Retina (tissue), 1 donor: ENCODE data around the gene FBXL7.
A peak's percentile ranks its signal among the peaks of the same experiment; 100 is the strongest.

Source experiments
- DNase-seq: peaks from one replicate; pipeline ENCODE4 v3.0.0-alpha.2; 2016

FBXL7 gene

DNA sequence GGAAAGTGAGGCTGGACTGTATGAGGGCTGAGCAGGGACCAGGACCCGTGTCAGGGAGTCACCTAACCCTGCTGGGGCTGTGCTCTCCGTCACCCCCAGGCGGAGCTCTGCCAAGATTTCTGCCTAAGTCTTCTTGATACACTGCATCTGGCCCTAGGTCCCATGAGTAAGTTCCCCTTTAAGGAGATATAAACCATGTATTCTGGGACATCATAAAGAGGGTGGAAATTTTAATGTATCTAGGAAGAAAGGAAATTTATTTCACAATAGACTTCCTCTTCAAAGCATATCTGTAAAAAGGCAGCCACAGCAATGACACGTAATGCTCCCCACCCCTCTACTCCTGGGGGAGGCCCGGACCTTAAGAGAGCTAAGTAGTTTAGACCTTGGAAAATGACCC, 183.4 kb downstream of the FBXL7 start:
- no peak for DNase-seq

- DNase-seq: no peak
These were observed 187.4 kb downstream of the FBXL7 start for GRCh38 chr5:15687401-15687800.

- DNase-seq: no peak
These were observed 189.9 kb downstream of the FBXL7 start for GRCh38 chr5:15689836-15690235.

DNA sequence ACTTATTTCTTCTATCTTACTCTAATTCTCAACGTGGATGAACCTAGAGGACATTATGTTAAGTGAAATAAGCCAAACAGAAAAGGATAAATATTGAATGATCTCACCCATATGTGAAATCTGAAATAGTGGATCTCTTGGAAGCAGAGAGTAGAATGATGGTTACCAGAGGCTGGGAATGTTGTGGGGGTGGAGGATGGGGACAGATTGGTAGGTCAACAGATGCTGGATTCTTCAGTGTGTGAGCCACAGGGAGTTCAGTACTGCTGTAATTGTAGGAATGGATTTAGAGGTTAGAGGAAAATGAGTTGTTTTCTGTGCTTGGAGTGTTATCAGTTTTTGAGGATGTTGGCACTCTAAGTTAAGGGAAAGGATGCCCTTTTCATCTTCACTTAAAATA, 190.6 kb downstream of the FBXL7 start:
- DNase-seq: no peak

- no peak for DNase-seq
These were observed 191.5 kb downstream of the FBXL7 start for GRCh38 chr5:15691521-15691920.

GRCh38 chr5:15692706-15693381, 192.9 kb downstream of the FBXL7 start:
- no peak for DNase-seq

DNA sequence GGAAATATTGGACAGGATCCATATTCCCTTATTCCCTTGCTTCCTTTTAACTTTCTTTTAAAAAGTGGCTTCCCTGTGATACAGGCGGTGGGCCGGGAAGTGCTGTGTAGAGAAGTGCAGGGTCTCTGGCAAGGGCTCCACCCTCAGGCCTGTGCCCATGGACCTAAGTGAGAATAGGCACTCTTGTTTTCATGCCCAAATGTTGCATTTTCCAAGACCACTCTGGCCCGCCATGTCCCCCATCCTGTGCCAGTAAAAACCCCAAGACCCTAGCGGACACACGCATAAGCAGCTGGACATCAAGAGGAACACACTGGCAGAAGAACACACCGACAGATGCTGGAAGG, 193.4 kb downstream of the FBXL7 start:
- DNase-seq: no peak

DNA sequence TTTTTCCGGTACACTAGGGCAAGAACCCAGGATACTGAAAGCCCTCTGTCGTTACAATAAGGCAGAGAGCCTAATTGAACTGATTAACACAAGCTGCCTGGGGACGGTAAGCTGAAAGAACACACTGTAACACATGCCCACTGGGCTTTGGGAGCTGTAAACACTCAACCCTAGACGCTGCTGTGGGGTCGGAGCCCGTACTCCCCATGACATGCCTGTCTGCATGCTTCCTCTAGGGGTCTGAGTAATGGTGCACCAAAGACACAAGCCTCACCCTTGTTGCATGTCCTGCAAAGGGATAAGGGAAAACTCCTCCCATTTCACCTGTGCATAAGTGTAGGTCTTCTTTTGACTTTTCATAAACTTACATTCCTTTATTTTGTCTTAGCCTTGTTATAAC, 194.0 kb downstream of the FBXL7 start:
- DNase-seq: no peak

GRCh38 chr5:15694696-15695214, 194.8 kb downstream of the FBXL7 start:
- no peak for DNase-seq

DNA sequence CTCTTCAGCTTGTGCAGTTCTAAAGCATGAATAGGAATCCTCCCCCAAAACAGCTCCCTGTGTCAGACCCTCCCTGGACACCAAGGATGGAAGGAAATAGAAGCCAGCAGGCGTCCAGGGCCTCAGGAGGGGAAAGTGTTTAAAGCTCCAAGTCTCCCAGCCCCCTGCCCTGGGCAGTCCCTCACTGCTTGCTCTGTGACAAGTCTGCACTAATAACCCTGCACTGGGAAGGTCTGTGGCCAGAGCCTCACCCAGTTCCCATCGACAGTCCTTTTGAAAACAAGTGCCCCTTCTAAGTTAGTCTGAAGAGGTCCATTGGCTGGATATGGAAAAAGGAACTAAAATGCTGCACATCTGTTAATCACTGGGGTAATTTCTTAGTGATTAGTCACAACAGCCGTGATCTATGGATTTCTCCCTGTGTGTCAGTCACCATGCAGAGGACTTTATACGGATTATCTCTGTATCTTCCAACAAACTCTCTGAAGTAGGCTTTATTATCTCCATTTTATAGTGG, 195.3 kb downstream of the FBXL7 start:
- DNase-seq: peak; percentile 37

DNA sequence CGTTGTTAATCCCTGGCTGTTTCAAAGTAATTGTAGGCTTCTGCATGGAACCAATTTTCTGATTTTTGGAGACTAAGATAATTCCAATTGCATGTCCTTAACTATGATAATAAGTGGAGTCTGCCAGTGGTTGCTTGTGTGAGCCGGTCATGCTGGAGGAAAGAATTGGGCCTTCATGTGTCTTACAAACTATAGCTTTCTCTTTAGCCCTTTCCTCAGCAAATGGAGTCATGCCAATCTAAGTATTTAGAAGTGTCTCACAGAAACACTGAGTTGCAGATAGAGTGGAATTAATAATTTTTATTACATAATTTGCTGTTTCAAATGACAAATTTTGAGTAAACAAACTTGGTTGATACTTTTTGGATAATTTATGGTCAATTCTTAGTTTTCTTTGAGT, 200.4 kb downstream of the FBXL7 start:
- no peak for DNase-seq

- no peak for DNase-seq
These were observed 202.1 kb downstream of the FBXL7 start for GRCh38 chr5:15702102-15702501.

GRCh38 chr5:15703901-15704300, 203.9 kb downstream of the FBXL7 start:
- DNase-seq: no peak

GRCh38 chr5:15704397-15704947, 204.5 kb downstream of the FBXL7 start:
- DNase-seq: no peak

DNA sequence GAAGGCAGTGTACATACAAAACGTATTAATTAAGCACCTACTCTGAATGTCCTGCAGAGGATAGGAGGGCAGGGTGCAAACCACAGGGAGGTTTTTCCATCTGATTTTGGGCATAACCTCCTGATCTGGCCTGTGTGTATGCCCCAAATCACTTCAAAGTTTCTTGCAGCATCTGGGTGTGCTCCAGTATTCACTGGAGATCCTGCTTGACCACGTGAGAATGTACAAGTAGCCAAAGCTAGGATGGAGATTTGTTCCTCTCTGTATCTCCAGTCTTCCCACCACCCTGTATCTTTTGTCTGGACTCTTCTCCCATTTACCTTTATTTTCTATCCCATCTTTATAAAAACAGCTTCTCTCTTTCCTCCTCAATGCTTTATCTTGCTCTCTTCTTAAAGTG, 207.7 kb downstream of the FBXL7 start:
- no peak for DNase-seq

DNA sequence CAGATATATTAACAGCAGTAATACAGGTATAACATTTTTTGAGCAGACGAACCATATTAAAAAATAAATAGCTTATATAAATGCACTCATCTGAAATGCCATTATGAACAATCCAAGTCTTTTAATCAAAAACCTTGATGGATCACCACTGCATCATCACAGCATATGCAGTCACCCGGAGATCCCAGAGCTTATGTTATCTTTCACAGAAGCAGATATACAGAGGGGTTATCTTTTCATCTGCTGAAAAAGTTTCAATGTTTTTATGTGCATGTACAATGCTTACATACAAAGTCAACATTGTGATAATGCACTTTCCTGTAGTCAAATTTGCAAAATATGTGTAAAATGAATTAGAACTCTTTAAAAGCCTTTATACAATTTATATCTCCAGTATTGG, 211.9 kb downstream of the FBXL7 start:
- no peak for DNase-seq

DNA sequence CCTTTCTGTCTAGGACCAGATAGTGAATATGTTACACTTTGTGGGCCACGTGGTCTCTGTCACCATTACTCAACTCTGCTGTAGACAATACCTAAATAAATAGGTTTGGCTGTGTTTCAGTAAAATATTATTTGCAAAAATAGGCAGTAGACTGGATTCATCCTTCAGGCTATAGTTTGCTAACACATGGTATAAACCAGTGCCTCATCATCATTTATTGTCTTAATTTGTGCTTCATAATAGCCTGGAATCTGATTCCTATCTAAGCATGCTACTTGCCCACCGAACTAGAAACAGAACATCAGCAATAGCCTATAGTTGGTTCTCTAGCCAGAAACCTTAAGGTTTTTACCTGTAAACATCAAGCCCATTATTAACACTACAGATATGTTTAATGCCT, 215.6 kb downstream of the FBXL7 start:
- no peak for DNase-seq

GRCh38 chr5:15715967-15716366, 216.0 kb downstream of the FBXL7 start:
- no peak for DNase-seq

- DNase-seq: no peak
These were observed 217.0 kb downstream of the FBXL7 start for GRCh38 chr5:15717001-15717400.

DNA sequence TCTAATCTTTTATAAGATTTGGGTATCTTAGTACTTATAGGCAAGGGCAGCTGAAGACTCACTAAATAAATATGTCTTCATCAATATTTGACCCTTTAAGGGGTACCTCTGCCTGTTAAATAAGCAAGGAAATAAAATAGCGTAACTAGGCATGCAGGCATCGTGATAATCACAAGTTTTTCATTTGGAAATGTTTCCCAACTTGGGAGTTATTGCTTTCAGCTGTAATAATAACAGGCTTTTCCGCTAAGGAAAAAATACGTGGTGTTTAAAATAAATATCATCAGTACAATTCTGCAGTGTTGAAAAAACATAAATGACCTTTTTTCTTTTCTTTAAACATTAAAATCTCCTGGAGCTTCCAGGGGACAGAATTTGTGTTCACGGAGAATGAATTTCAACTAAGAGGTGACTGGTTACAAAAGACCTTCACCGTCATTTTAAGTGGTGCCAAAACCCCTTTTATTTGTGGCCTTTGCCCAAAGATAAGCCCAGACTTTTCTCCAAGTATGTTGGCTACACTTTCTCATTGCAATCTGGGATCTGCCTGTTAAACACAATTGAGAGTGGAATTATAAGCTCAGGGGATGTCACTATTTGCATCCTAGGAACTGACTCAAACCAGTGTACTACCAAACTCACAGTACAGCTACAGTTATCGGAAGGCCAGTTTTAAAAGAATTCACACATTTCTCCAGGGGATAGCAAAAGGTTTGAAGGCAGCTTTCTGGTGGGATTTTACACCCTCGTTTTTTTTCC, 218.6 kb downstream of the FBXL7 start:
- no peak for DNase-seq

GRCh38 chr5:15719784-15720183, 219.8 kb downstream of the FBXL7 start:
- no peak for DNase-seq

DNA sequence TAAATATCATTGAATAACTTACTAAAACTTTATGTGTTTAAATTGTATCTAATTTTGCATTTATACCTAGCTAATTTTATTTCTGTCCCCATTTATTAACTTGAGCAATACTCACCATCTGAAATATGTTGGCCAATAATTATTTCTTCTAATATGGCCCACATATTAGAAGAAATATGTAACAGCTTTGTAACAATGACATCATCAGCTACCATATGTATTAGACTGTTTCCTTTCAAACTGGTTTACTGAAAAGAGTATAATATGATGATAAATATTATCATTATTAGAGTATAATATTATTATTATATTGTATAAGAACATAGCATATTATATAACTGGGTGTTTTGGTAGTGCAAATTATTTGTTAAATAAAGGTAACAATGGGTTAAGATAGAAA, 220.5 kb downstream of the FBXL7 start:
- DNase-seq: no peak

GRCh38 chr5:15722305-15722704, 222.3 kb downstream of the FBXL7 start:
- DNase-seq: no peak

- DNase-seq: no peak
These were observed 227.4 kb downstream of the FBXL7 start for GRCh38 chr5:15727375-15727774.
